HG02571 (cell line): Measurements from ENCODE around the gene PRKCH.
"Not testable (repeated sequence)": the region's sequence is repeated elsewhere in the genome, so short reads cannot be mapped to it uniquely, and the experiment has no call there.

Source experiments
- ATAC-seq: cut with Tn5 transposase; IDR thresholded peaks from one replicate; pipeline ENCODE4 v1.9.1; 2021; ENCODE audit warnings: mild to moderate bottlenecking, moderate library complexity; ENCODE audit not compliant: unreplicated experiment

The PRKCH gene

GRCh38 chr14:61388173-61388975 lies 67.0 kb downstream of the PRKCH start:
- ATAC-seq: no peak

- no peak for ATAC-seq
These were observed 67.7 kb downstream of the PRKCH start for GRCh38 chr14:61388976-61389576.

- no peak for ATAC-seq
These were observed 69.7 kb downstream of the PRKCH start for GRCh38 chr14:61391119-61391518.

GRCh38 chr14:61392297-61392696 lies 70.9 kb downstream of the PRKCH start:
- ATAC-seq: no peak

DNA sequence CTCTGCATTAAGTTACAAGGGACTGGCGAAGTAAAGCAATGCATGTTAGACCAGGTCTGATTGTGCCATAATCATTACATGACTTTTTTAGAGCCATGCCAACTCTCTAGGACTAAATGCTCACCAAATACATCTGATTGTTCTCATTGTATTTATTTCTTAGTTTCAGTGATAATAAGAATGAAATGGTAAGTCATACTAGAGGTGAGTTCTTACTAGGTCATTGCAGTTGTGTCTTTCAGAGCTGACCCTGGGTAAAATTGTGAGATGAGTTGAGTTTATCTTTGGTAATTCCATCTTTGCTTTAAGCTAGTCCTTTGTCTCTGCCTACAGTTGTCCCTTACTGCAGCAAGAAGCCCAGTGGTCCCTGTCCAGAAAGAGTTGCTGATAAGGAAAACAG lies 73.2 kb downstream of the PRKCH start:
- ATAC-seq: no peak

GRCh38 chr14:61395115-61395725 lies 73.8 kb downstream of the PRKCH start:
- ATAC-seq: no peak

DNA sequence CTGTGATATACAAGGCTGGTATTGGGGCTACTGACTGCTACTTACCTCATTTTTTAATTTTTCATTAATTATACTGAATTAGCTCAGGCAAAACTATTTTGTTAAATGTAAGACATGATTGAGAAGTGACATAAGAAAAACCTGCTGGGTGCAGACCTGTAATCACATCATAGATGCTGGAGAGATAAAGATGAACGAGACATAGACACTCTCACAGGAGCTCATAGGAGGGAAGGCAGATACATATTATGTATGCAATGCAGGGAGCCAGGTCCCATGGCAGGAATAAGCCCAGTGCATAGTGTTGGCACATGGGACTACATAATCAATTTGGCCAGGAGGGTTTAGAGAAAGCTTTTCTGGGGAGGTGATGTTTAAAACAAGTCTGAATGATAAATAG lies 74.9 kb downstream of the PRKCH start:
- no peak for ATAC-seq

DNA sequence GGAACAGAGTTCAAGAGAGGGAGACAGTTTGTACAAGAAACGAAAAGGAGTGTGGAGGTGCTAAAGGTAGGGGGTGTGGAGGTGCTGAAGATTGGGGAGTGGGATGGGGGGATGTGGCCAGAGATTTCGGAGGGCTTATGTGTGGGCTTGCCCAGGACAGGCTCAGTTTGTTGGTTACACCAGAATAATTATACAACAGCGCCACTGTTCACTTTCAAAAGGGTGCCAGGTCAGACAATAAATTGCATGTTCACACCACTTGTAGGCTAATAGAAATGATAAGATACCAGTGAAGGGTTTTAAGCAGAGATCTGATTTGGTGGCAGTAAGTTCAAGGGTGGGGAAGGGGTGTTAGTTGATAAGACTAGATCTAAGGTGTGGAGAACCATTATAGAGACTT lies 75.3 kb downstream of the PRKCH start:
- no peak for ATAC-seq

GRCh38 chr14:61397615-61398014 lies 76.2 kb downstream of the PRKCH start:
- ATAC-seq: no peak

GRCh38 chr14:61398221-61398620 lies 76.8 kb downstream of the PRKCH start:
- ATAC-seq: no peak

GRCh38 chr14:61399365-61399764 lies 78.0 kb downstream of the PRKCH start:
- no peak for ATAC-seq

DNA sequence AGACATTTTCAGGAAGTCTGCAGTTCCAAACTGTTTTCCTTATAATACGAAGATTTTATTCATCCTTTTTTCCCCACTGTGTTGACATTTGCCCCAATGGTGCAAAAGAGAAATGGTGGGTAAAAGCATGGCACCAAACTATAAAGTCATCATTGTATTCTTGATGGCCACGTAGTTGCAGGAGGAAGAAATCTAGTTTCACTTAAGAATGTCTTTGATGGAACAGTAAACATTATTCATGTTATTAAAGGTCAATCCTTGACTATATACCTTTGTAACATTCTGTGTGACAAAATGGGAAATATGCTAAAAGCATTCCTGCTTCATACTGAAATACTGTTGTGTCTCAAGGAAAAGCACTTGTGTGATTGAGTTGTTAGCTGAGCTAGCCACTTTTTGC lies 80.1 kb downstream of the PRKCH start:
- no peak for ATAC-seq

- ATAC-seq: no peak
These were observed 82.0 kb downstream of the PRKCH start for GRCh38 chr14:61403411-61403810.

DNA sequence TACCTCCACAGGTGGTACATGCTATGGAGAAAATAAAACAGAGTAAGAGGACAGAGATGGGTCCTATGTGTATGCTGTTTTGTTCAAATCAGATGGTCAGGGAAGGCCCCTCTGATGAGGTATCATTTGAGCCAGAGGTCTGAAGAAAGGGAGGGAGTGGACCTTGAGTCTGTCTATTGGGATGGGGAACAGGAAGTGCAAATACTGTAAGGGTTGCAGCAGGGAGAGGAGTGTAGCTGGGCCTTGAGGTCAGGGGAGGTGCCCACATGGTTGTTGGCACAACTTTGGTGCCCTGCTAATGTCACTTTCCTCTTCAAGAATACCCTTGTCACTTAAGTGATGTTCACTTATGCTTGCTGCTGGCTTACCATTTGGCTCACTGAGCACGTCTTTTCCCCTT lies 83.3 kb downstream of the PRKCH start:
- no peak for ATAC-seq

DNA sequence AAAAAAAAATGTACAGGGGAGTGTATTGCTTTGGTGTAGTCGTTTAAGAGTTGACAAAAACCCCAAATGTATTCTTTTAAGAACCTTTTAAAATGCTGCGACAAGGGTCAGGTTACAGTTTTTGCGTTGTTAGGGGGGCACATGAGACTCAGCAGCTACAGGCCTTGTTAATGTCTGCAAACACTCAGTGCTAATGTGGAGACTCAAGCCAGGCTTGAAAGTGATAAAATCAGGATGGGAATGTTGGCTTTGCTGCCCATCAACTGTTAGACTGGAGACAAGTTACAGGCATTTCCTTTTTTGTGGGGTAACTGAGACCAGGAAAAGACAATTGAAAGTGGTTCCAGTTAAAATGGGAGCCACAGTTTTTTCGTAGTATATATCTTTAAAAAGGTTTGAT lies 84.8 kb downstream of the PRKCH start:
- no peak for ATAC-seq

DNA sequence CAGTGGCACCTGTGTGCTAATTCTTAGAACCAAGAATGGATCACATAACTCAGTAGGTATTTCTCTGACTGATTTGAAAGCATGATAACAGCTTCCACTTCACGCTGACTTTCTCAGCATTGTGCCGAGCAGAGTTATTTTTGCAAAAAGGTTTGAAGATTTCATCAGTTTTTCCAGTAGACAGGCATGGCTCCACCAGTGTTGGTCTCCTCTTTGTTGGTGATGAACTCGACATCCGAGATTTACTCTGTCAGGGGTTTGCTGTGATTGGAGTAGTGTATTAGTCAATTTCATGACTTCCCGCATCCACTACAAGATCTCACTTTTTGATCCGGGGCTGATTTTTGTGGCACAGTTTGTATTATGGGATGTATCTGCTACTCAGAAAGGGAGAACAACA lies 85.3 kb downstream of the PRKCH start:
- no peak for ATAC-seq

DNA sequence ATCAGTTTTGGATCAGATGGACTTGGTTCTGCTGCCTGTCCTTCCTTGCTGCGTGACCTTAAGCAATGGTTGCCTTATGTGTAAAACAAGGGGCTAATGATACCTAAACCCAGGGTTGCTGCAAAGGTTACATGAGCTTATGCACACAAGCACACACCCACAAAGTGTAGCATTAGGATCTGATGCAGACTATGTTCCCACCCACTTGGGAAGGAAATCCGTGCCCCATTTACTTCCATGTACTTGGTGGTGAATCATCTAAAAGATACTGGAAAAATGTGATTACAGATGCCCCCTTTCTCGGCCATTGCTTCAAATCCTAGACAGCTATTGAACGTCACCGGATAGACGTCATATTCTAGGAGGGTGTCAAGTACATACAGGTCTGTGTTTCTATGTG lies 87.1 kb downstream of the PRKCH start:
- no peak for ATAC-seq

- ATAC-seq: no peak
These were observed 88.4 kb downstream of the PRKCH start for GRCh38 chr14:61409782-61410181.

DNA sequence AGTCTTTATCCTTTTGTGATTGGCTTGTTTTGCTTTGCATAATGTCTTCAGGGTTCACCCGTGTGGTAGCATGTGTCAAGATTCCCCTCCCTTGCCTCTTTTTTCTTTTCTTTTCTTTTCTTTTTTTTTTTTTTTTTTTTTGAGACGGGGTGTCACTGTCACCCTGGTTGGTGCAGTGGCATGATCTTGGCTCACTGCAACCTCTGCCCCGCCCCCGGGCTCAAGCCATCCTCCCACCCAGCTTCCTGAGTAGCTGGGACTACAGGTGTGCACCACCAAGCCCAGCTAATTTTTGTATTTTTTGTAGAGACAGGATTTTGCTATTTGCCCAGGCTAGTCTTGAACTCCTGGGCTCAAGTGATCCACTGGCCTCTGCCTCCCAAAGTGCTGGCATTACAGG lies 94.6 kb downstream of the PRKCH start:
- not testable (repeated sequence) for ATAC-seq

GRCh38 chr14:61416591-61416990 lies 95.2 kb downstream of the PRKCH start:
- no peak for ATAC-seq

GRCh38 chr14:61417141-61417540 lies 95.8 kb downstream of the PRKCH start:
- ATAC-seq: no peak

- ATAC-seq: no peak
These were observed 96.6 kb downstream of the PRKCH start for GRCh38 chr14:61417883-61418455.
